Astrocyte of the hippocampus (primary cell): ENCODE results near the gene NDUFB3.
A peak's percentile ranks its signal among the peaks of the same experiment; 100 is the strongest.
"Not testable (repeated sequence)": the region's sequence is repeated elsewhere in the genome, so short reads cannot be mapped to it uniquely, and the experiment has no call there.

Experiments used
- DNase-seq: peaks from one replicate; pipeline ENCODE4 v3.0.0; 2011; ENCODE audit warnings: low read depth, low spot score

Gene NDUFB3

DNA sequence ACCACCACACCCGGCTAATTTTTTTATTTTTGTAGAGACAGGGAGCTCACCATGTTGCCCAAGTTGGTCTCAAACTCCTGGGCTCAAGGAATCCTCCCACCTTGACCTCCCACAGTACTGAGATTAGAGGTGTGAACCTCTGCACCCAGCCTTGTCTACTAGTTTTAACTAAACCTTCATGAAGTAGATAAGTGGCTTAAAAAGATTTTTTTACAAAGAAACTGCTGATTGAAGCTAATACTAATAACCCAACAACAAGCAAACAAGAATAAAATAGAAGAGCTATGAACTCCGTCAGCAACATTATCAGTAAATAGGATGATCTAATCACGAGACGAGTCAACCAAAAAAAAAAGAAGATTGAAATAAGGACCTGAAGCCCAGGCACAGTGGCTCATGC is 18.8 kb downstream of the NDUFB3 start:
- DNase-seq = no peak

DNA sequence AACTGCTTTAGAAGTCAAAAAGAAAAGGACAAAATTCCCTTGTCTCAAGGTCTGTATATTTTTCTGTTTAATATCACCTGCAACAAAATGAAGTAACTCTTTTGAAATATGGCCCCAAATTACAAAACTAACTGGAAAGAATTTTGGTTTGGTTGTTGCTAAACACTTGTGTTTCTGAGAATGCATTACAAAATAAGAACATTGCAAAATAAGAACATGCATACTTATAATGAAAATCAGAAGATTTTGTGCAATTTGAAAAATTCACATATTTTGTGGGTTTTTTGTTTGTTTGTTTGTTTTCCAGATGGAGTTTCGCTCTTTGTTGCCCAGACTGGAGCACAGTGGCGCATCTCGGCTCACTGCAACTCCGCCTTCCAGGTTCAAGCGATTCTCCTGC is 21.8 kb downstream of the NDUFB3 start:
- DNase-seq = no peak

DNA sequence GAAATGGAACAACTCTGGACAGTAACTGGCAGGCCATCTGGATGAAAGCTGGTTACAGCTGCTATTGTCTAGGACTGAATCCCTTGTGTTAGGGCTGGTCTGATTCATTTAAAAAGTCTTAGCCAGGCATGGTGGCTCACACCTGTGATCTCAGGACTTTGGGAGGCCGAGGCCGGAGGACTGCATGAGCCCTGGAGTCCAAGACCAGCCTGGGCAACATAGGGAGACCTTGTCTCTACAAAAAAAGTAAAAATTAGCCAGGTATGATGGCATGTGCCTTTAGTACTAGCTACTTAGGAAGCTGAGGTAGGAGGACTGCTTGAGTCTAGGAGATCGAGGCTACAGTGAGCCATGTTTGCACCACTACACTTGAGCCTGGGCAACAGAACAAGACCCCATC is 28.7 kb downstream of the NDUFB3 start:
- no peak for DNase-seq

DNA sequence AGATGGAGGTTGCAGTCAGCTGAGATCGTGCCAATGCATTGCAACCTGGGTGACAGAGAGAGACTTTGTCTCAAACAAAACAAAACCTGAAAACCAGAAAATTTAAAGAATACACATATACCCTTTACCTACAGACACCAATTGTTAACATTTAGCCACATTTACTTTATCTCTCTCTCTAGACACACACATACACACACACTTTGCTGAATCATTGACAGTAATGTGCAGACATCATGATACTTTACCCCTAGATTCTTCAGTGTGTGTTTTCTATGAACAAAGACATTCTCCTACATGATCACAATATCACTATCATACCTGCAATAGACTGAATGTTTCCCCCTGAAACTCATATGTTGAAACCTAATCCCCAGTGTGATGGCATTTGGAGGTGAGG is 34.0 kb downstream of the NDUFB3 start:
- DNase-seq = no peak

DNA sequence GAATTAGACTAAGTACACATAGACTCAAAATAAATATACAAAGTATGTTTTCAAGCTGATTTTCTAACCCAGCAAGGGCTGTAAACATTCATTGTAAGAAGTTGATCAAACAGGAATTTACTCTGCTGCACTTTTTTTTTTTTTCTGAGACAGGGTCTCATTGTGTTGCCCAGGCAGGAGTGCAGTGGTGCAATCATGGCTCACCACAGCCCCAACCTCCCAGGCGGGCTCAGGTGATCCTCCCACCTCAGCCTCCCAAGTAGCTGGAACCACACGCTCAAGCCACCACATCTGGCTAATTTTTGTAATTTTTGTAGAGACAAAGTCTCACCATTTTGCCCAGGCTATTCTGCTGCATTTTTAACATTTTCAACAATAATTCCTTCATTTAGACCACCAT is 35.8 kb downstream of the NDUFB3 start:
- DNase-seq = no peak

DNA sequence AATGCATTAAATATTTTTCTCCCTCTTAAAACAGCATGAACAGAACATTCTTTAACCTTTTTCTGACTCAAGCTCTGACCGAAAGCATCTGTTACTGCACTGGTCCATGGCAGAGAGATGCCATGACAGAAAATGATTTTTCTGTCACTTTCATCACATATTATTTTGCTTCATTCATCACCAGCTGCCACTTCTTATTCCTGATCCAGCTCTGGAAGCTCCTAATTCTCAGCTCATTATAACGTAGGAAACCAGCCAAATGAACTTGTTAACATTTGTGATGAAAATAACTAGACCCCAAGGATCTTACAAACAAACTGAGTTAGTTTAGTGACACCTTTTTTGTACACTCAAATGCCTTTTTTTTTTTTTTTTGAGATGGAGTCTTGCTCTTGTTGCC is 36.5 kb downstream of the NDUFB3 start:
- DNase-seq = no peak

DNA sequence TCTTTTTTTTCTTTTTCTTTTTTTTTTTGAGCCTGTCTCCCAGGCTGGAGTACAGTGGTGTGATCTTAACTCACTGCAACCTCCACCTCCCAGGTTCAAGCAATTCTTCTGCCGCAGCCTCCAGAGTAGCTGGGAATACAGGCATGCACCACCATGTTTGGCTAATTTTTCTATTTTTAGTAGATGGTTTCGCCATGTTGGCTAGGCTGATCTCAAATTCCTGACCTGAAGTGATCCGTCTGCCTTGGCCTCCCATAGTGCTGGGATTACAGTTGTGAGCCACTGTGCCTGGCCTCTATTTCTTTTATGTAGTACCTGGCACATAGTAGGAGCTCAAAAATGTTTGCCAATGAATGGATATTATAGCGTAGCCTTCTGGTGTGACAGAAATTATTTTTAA is 37.4 kb downstream of the NDUFB3 start:
- DNase-seq = no peak

DNA sequence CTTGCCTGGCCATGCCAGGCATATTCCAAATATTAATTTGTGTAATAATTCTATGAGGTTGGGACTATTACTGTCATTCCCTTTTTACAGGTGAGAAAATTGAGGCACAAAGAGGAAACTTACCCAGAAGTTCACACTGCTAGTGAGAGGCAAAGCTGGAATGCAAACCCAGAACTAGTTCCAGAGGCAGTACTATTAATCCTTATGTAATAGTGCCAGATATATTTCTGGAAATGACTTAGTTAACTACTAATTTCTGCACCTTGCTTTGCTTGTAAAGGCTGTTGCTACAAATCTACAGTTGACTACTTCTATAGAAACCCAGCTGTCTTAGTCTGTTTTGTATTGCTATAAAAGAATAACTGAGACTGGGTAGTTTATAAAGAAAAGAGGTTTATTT is 38.8 kb downstream of the NDUFB3 start:
- DNase-seq = no peak

DNA sequence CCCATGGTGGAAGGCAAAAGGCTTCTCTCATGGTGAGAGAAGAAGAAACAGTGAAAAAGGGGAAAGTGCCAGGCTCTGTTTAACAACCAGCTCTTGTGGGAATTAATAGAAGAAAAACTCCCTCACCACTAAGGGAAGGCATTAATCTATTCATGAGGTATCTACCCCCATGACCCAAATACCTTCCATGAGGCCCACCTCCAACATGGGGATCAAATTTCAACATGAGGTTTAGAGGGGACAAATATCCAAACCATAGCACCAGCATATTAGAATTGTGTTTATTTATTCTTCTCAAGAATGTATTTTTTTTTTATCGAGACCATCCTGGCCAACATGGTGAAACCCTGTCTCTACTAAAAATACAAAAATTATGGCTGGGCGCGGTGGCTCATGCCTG is 39.3 kb downstream of the NDUFB3 start:
- DNase-seq = no peak

DNA sequence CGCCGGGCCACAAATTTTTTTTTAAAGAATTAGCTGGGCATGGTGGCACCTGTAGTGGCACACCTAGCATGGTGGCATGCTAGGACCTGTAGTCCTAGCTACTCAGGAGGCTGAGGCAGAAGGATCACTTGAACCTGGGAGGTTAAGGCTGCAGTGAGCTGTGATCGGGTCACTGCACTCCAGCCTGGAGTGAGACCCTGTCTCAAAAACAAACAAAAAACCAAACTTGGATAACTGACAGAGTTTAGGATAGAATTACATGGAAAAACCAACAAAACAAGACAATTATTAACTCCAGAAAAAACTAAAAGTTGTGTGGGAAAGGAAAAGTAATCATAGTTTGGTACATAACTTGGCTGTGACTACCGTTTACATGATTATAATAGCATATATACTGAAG is 42.5 kb downstream of the NDUFB3 start:
- no peak for DNase-seq

DNA sequence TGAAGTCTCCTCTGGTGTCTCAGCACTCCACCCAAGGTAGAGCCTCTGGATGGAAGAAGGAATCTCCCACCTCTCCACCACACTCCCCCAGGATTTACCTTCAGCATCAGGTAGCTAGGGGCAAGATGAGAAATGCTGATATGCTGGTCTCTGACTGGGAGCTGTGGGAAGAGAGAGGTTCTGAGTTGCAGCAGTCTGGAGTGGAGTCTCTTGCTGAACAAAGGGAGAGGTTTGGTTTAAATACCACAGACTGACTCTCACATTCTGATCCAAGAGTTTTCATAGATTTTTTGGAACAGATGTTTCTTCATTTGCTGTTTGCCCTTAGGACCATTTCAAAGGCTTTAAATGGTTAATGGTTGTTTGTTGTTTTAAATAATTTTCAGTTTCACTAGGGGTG is 43.0 kb downstream of the NDUFB3 start:
- peak; percentile 42 for DNase-seq

DNA sequence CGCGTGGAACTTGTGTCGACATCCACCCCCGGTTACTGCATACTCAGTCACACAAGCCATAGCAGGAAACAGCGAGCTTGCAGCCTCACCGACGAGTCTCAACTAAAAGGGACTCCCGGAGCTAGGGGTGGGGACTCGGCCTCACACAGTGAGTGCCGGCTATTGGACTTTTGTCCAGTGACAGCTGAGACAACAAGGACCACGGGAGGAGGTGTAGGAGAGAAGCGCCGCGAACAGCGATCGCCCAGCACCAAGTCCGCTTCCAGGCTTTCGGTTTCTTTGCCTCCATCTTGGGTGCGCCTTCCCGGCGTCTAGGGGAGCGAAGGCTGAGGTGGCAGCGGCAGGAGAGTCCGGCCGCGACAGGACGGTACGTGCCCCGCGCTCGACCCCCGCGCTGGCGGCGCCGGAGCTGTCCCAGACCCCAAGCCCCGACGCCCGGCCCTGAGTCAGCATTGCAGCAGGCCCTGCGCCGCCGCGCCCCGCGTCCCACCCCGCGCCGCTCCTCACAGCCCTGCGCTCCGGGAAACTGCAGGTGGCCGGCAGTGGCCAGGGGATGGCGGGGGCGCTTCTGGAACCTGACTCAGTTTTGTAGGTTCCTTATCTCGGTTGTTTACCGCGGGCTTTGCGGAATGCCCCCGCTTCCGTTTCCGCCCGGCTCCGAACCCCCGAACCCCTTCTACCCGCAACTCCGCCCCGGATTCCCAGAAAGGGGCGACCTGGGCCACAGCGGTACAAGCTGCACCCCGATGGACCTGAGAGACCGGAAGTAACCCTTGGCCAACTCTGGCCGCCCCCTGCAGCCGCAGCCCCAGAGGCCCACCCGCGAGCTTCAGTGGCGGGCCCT is 44.5 kb downstream of the NDUFB3 start, which contains the start of gene CFLAR:
Gene CFLAR, plus strand, starts transcription at position 50 of the 844 bp plus-strand sequence. CDS start 13,702 bp downstream, outside the sequence.
- peak; percentile 85 for DNase-seq

DNA sequence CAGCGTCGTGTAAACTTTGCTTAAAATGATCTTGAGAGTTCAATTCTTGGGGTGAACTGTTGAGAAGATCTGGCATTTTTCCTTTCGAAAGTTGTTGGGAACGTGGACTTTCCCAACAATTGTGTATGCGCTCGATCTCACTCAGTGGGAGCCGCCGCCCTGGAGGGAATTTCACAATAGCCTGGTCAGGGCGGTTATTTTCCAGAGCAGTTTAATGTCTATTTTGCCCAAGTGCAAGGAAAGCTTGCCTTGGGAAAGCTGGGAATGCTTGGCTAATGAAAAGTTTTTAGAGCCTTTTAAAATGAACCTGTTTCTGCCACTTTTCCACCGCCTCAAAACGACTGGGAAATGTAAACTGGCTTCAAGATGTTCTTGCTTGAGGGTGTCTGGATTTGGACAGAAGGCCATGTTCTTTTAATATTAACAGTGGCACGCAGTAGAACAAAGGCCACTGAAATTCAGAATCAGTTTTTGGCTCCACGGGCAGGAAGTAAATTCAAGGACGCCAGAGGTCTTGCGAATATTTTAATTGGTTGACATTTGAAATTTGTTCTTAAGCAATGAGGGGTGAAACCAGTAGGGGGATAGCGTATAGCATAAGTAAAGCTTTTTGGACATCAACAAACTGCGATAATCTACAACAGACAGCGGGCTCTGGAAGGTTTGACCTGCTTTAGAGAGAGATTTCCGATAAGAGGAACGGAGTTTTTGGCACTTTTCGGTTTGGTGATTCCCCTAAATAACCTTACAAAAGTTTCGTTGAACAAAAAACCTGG is 45.3 kb downstream of the NDUFB3 start:
- DNase-seq = peak; percentile 80

DNA sequence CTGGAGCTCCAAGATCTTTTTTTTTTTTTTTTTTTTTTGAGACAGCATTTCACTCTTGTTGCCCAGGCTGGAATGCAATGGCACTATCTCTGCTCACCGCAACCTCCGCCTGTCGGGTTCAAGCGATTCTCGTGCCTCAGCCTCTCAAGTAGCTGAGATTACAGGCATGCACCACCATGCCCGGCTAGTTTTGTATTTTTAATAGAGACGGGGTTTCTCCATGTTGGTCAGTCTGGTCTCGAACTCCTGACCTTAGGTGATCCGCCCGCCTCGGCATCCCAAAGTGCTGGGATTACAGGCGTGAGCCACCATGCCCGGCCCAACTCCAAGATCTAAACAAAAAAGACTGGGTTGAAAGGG is 45.9 kb downstream of the NDUFB3 start:
- not testable (repeated sequence) for DNase-seq

DNA sequence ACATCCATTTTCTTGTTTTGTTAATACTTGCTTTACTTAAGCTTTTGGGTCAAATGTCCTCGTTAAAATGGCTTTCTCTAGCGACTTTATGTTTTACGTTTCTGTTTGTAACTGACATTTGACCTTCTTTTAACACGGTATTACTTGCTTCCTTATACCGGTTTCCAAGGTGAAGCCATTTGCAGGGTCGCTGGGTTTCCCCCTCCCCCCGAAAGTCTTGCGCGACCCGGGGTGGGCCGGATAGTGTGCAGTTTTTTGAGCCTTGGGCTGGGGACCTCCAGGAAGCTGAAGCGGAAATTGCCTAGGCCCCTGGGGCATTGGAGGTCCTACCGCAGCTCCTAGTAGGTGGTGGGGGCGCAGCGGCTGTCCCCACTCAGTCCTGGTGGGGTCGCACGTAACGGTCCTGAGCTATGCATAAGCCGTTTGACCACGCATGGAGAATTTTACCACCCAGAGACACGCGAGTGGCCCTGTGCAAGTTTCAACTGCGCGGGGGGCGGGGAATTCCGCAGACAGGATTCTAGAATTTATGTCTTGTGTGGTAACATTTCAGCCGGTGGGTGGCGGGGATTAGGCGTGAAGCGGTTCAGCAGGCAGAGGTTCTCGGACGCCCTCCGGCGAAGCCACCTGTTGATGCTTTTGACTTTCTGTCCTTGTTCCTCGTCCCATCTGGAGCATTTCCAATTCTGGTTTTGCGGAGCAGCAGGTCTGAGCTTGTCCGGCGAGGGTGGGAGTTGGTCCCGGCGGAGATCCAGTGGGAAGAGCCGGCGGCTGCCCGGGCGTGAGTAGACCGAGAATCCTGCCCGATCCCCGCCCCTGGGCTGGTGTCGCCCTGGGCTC is 46.5 kb downstream of the NDUFB3 start:
- peak; percentile 93 for DNase-seq

DNA sequence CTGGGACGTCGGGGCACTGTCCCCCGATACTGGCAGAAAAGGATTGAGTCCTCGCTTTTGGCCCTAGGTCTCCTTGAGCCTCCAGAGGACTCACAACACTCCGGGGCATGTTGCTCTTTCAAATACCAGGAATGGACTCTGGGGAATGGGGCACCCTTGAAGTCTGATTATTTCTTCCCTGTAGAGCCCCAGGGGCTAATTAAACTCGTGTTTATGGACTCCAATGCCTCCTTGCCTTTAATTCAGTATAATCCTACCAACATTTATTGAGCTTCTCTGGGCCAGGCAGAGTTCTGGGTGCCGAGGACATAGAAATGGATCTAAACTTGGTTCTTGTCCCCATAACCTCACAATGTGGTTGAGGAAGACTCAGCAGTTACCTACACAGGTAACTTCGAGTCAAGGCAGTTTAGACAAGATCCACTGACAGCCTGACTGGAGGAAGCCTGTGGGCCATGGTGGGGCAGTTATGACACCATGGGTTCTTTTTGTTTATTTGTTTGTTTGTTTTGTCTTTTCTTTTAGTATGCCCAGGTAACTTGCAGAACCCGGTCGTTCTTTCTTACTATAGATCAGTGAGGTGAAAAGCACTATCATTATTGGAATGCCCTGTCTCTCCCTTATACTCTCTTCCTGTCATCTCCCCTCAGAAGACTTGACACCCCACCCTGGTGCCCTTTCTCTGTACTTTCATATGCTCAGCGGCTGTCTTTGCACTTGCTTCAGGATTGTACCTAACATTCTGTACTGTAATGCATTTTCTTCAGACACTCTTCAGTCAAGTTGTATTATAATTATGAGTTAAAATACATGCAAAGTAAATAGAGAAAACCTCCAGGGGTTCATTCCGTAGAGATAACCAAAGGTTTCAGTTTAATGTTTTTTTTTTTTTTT is 47.4 kb downstream of the NDUFB3 start:
- peak; percentile 69 for DNase-seq

DNA sequence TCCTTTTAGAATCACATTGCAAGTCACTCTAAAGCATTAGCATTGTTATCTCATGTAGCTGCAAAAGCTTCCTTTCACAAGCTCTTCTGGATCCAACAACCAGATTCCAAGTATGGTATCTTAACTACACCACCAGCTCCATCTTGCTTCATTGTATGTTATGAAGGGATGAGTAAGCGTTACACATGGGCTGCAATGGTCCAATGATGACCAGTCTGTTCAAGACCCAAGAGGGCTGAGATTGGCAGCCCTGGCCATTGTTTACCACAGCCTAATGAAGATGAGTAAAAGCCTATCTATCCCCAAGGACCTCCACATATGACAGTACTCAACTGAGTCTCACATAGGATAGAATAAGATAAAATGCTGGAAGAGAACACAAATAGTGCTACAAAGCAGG is 50.5 kb downstream of the NDUFB3 start:
- DNase-seq = no peak

DNA sequence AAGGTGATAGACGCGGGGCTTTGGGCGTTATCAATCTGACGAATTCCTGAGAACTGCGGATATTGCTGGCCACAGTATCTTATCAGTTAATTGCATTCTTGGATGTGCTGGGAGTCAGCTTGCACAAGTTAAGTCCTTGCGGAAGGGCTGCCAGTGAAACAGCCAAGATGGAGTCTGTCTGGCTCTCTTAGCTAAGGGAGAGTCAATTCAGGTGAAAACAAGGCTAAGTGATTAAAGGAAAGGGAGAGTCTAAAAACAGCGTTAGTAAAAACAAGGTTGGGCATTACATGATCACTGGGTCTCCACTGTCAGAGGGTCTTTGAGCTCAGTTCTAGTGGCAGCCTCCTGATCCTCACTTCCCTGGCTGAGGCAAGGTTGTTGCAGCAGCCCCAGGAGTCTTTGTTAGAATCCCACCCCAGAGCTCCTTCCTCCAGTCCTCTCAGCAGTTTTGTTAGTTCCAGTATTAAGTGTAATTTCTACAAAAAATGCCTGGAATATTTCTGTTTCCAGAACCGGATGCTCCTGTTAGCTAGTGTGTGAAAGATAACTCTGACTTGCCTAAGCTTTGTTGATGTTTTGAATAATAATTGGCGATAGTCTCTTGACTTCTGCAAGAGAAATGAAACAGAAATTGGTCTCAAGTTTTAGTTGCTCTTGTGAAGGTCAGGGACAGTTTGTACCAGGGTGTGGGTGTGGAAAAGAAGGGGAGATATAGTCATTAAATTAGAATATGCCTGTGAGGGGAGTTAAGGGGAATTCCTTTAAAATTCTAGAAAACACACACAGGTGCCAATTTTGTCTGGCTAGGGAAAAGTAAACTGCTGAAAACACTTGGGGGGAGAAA is 54.7 kb downstream of the NDUFB3 start:
- no peak for DNase-seq

DNA sequence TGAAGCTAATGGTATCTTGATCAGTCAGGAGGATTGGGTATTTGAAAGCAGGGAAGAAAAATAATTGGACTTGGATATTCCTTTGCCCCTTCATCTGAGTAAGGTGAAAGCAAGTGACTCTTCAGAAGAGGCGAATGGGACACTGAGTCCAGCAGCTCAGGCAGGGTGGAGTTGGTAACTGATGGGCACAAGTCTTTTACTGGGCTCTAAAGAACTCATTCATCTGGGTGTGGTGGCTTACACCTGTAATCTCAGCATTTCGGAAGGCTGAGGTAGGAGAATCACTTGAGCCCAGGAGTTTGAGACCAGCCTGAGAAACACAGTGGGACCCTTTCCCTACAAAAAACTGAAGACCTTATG is 55.3 kb downstream of the NDUFB3 start:
- no peak for DNase-seq

DNA sequence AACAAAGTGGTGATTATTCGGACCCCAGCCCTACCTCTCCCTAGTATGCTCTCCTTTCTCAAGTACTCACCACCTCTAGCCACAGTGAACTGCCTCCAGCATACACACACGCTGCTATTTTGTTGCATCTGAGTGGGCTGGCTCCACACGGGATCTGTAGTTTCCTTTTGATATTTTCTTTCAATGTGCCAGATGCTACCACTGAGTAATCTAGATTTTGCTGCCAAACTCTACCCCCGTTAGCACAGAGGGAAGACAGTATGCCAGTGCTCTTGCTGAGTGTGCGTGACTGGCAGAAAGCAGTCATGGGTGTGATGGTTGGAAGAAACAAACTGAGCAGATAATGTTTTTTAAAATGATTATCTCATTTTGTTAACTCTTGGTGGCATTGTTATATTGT is 55.8 kb downstream of the NDUFB3 start:
- peak; percentile 71 for DNase-seq
